ENCODE measurements around the gene CACNA1B. TPM values are rescaled to one million over a fixed set of nuclear protein-coding genes. Genes with fewer than 3 reads are reported as not detected.

Gene CACNA1B
- total RNA-seq, 4 donors from 2014 or later, result 0.04 to 0.13 (median 0.12) TPM; not detected in 1

- WGBS, 2 donors (ENCODE audit: low coverage in 1 of 2), result 100% methylated on average over 2 of the region's 6 CpGs; no CpG with 5 or more reads in 1 of the 2 donors
- peaks cover 51% of the 10 kb centered on the region for H3K27me3 ChIP-seq
Measured at GRCh38 chr9:138116521-138116920, 238.9 kb downstream of the CACNA1B start.

GRCh38 chr9:138117101-138117750, 239.6 kb downstream of the CACNA1B start:
- H3K4me1 ChIP-seq, result no peaks in the 10 kb centered on the region
- H3K4me3 ChIP-seq, result no peak overlapping the region
- WGBS, 2 donors (ENCODE audit: low coverage in 1 of 2), result 78 to 79% methylated on average over 3 to 8 of the region's 14 CpGs
- no peak for ATAC-seq
- peaks cover 58% of the 10 kb centered on the region for H3K27me3 ChIP-seq
- no peaks in the 10 kb centered on the region for H3K36me3 ChIP-seq
- no peak overlapping the region for H3K27ac ChIP-seq
- H3K9me3 ChIP-seq, result no peaks in the 10 kb centered on the region
- TF ChIP-seq EP300 (IDR thresholded peaks at IDR 0.05) (no peak), CTCF (IDR thresholded peaks at IDR 0.05) (no peak), POLR2A (IDR thresholded peaks at IDR 0.05) (no peak), POLR2AphosphoS5 (IDR thresholded peaks at IDR 0.05) (no peak)

More at GRCh38 chr9:138116521-138116920, 238.9 kb downstream of the CACNA1B start:
- Histone ChIP-seq H3K27ac (no peak overlapping the region), H3K4me1 (no peaks in the 10 kb centered on the region), H3K4me3 (no peak overlapping the region), H3K9me3 (no peaks in the 10 kb centered on the region), H3K36me3 (no peaks in the 10 kb centered on the region)
- ATAC-seq, result no peak
- TF ChIP-seq CTCF (IDR thresholded peaks at IDR 0.05) (no peak), EP300 (IDR thresholded peaks at IDR 0.05) (no peak), POLR2AphosphoS5 (IDR thresholded peaks at IDR 0.05) (no peak), POLR2A (IDR thresholded peaks at IDR 0.05) (no peak)

- H3K9me3 ChIP-seq, result no peaks in the 10 kb centered on the region
- WGBS, 2 donors (ENCODE audit: low coverage in 1 of 2), result no CpG with 5 or more reads among the region's 6 CpGs
- H3K4me3 ChIP-seq, result no peak overlapping the region
- H3K4me1 ChIP-seq, result no peaks in the 10 kb centered on the region
- peaks cover 63% of the 10 kb centered on the region for H3K27me3 ChIP-seq
- ATAC-seq, result no peak
- TF ChIP-seq POLR2AphosphoS5 (IDR thresholded peaks at IDR 0.05) (no peak), POLR2A (IDR thresholded peaks at IDR 0.05) (no peak), CTCF (IDR thresholded peaks at IDR 0.05) (no peak), EP300 (IDR thresholded peaks at IDR 0.05) (no peak)
- H3K36me3 ChIP-seq, result no peaks in the 10 kb centered on the region
- no peak overlapping the region for H3K27ac ChIP-seq
Measured at GRCh38 chr9:138117836-138118235, 240.3 kb downstream of the CACNA1B start.

GRCh38 chr9:138118601-138119071, 241.1 kb downstream of the CACNA1B start:
- Histone ChIP-seq H3K4me1 (no peaks in the 10 kb centered on the region), H3K27ac (no peak overlapping the region), H3K27me3 (peaks cover 63% of the 10 kb centered on the region), H3K9me3 (no peaks in the 10 kb centered on the region), H3K4me3 (no peak overlapping the region), H3K36me3 (no peaks in the 10 kb centered on the region)
- TF ChIP-seq POLR2AphosphoS5 (IDR thresholded peaks at IDR 0.05) (no peak), POLR2A (IDR thresholded peaks at IDR 0.05) (no peak), EP300 (IDR thresholded peaks at IDR 0.05) (no peak), CTCF (IDR thresholded peaks at IDR 0.05) (no peak)
- no peak for ATAC-seq
- 83 to 92% methylated on average over 4 to 9 of the region's 14 CpGs for WGBS, 2 donors (ENCODE audit: low coverage in 1 of 2)

Measured in gastroesophageal sphincter (tissue), 4 donors.